Stimulated activated CD8-positive, alpha-beta memory T cell treated with anti-CD3 and anti-CD28 coated beads, Interleukin-12 subunit alpha, Interleukin-12 subunit beta, amount 100 ng/mL, for 24 hours (primary cell): Measurements from ENCODE around the gene SMAD4.
"Not testable (repeated sequence)": the region's sequence is repeated elsewhere in the genome, so short reads cannot be mapped to it uniquely, and the experiment has no call there.

Experiments used
- DNase-seq: peaks from one replicate; pipeline ENCODE4 v3.0.0-alpha.2; 2020; ENCODE audit errors: extremely low read depth

SMAD4 gene

DNA sequence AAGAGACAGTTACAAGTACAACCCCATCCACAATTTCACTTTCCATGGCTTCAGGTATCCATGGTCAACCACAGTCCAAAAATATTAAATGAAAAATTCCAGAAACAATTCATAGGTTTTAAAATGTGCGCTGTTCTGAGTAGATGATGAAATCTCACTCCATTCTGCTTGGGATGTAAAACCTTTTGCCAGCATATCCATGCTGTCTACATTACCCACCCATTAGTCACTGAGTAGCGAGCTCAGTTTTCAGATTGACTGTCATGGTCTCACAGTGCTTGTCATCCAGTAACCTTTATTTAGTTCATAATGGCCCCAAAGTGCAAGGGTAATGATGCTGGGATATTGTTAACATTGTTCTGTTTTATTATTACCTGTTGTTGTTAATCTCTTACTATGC lies 40.5 kb downstream of the SMAD4 start:
- no peak for DNase-seq

DNA sequence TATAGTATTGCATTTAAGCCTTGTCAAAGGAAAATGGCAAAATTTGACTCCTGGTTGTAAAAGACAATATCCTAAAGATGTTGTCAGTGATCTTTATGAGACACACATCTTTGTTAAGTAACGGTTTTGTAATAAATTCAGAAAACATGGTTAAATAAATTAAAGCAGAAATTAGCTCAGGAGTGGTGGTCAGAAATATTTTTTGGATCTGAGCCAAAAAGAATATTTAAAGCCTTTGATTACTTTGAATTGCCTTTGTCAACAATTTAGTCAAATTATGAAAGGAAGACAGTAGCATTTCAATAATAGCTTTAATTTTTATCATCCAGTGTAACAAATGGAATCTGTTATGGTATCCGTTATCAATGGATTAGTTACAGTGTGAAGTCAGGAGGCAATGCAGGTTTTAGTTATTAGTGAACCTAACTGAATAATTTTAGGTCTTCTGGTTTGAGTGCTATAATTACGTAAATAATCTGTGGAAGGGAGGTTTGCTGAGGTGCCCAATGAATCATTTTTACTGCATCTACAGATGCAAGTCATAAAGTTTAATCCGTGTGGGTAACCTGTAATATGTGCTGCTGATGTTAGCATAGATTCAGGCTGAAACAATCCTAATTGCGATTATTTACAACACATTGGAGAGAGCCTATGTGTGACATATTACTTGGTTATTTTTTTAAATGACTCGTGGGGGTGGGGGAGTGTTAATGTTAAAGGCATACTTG lies 42.7 kb downstream of the SMAD4 start:
- no peak for DNase-seq

DNA sequence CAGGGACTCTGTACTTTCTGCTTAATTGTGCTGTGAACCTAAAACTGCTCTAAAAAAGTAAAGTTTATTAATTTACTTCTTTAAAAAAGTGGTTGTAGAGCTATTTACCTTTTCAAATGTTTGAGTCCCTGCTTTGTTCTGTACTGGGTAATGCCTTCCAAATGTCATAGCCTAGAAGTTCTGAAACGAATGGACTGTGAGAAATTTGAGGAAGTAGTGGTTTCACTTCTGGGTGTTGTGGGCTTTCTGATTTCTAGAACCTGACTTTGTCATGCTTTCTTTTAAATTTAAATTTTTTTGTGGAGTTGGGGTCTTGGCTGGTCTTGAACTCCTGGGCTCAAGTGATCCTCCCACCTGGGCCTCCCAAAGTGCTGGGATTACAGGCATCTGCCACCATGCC lies 44.6 kb downstream of the SMAD4 start:
- DNase-seq: no peak

DNA sequence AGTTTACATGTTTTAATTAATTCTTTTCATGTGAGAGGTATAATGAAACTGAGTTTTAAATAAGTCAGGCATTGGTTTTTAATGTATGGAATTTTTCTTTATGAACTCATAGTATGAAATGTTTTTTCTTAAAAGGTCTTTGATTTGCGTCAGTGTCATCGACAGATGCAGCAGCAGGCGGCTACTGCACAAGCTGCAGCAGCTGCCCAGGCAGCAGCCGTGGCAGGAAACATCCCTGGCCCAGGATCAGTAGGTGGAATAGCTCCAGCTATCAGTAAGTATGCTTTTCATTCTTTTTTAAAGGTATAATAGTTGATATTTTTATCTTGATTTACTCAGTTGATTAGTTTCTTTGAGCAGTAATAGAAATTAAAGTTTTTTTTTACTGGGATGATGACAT lies 46.5 kb downstream of the SMAD4 start:
- DNase-seq: no peak

DNA sequence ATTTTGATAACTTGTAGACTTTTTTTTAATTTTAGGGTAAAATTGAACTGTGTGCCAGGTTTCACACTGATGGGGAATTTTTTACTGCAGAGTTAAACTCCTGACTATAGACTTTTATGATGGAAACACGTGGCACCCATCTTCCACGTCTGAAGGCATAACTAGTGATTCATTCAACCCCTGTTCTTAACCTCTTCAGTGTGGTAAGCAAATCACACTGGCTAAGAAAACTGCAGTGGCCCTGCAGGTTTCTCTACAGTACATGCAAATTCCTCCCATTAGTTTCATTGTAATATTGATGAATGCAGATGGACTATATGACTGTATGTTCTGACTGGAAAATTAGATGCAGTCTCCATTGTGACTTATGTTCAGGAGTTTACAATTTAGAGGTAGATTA lies 47.2 kb downstream of the SMAD4 start:
- DNase-seq: no peak

DNA sequence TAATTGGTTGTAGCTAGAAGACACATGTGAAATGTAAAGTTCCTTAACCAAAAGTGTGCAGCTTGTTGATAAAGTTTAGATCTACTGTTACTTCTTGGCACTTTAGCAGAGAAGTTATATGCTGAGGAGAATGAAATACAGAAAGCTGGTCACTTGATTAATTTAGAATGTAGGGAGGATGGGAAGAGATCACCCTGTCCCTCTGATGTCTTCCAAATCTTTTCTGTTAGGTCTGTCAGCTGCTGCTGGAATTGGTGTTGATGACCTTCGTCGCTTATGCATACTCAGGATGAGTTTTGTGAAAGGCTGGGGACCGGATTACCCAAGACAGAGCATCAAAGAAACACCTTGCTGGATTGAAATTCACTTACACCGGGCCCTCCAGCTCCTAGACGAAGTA lies 48.0 kb downstream of the SMAD4 start:
- no peak for DNase-seq

DNA sequence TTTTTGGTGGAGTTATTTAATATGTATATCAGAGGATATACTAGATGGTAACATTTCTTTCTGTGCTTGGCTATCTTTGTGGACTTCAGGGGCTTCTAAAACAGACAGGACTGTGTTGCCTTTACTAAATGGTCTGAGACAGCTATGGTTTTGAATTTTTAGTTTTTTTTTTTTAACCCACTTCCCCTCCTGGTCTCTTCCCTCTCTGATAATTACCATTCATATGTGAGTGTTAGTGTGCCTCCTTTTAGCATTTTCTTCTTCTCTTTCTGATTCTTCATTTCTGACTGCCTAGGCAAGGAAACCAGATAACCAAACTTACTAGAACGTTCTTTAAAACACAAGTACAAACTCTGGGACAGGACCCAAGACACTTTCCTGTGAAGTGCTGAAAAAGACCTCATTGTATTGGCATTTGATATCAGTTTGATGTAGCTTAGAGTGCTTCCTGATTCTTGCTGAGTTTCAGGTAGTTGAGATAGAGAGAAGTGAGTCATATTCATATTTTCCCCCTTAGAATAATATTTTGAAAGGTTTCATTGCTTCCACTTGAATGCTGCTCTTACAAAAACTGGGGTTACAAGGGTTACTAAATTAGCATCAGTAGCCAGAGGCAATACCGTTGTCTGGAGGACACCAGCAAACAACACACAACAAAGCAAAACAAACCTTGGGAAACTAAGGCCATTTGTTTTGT lies 52.7 kb downstream of the SMAD4 start:
- DNase-seq: no peak

DNA sequence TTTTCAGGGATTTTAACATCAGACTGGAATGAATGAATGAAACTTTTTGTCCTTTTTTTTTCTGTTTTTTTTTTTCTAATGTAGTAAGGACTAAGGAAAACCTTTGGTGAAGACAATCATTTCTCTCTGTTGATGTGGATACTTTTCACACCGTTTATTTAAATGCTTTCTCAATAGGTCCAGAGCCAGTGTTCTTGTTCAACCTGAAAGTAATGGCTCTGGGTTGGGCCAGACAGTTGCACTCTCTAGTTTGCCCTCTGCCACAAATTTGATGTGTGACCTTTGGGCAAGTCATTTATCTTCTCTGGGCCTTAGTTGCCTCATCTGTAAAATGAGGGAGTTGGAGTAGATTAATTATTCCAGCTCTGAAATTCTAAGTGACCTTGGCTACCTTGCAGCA lies 53.4 kb downstream of the SMAD4 start:
- DNase-seq: no peak

DNA sequence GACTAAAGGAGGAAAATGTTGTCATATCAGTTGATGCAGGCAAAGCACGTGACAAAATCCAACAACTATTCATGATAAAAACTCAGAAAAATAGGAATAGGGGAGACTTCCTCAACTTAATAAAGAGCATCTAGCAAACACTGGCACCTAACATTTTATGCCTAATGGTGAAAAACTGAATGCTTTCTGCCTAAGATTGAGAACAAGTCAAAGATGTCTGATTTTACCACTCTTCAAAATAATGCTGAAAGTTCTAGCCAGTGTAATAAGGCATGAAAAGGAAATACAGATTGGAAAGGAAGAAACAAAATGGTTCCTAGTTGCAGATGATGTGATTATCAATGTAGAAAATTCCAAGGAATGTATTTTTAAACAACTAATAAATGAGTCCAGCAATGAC lies 58.4 kb downstream of the SMAD4 start:
- DNase-seq: no peak

DNA sequence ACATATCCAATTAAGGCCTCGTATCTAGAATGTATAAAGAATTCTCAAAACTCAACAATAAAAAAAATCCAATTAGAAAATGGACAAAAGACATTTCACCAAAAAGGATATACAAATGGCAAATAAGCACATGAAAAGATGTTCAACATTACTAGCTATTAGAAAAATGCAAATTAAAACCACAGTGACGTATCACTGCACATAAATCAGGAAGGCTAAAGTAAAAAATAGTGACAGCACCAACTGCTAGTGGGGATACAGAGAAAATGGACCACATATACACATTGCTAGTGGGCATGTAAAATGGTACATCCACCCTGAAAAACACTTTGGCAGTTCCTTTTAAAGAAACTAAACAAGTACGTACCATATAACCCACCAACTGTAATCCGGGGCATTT lies 59.7 kb downstream of the SMAD4 start:
- DNase-seq: no peak

DNA sequence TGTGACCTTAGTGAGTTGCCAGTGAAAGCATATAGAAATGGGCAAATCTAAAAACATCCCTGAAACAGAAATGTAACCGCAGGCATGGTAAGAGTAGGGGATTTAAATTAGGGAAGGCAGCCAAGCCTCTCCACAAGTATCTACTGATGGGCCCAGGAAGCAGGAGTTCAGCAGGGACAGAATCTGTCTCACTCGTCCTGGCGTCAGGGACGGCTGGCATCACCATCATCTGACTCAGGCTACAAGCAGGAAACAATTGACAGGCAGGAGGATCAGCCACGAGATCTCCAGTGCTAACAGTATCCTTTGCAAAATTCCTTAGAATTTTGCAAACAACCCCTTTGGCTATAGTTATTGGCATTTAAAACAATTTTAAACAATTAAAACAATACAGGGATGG lies 61.3 kb downstream of the SMAD4 start:
- no peak for DNase-seq

DNA sequence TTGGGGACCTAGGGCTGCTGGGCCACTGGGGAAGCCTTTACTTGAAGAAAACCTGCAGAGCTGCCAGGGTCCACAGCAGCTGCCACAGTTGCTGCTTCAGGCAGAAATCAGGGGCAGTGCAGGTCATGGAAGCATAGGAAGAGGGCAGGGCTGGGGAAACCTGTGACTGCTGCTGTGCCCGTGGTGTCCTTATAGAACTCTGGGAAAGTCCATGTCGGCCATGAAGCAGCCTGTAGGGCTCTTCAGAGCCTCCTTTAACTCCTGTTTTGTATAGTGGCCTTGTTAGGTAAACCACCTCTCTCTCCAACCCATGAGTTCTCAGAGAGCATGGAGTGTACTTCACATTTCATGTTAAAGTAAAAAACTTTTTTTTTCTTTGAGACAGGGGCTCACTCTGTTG lies 62.1 kb downstream of the SMAD4 start:
- DNase-seq: no peak

DNA sequence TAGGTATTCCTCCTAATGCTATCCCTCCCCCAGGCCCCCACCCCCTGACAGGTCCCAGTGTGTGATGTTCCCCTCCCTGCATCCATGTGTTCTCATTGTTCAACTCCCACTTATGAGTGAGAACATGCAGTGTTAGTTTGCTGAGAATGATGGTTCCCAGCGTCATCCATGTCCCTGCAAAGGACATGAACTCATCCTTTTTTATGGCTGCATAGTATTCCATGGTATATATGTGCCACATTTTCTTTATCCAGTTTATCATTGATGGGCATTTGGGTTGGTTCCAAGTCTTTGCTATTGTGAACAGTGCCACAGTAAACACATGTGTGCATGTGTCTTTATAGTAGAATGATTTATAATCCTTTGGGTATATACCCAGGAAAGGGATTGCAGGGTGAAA lies 63.0 kb downstream of the SMAD4 start:
- not testable (repeated sequence) for DNase-seq

DNA sequence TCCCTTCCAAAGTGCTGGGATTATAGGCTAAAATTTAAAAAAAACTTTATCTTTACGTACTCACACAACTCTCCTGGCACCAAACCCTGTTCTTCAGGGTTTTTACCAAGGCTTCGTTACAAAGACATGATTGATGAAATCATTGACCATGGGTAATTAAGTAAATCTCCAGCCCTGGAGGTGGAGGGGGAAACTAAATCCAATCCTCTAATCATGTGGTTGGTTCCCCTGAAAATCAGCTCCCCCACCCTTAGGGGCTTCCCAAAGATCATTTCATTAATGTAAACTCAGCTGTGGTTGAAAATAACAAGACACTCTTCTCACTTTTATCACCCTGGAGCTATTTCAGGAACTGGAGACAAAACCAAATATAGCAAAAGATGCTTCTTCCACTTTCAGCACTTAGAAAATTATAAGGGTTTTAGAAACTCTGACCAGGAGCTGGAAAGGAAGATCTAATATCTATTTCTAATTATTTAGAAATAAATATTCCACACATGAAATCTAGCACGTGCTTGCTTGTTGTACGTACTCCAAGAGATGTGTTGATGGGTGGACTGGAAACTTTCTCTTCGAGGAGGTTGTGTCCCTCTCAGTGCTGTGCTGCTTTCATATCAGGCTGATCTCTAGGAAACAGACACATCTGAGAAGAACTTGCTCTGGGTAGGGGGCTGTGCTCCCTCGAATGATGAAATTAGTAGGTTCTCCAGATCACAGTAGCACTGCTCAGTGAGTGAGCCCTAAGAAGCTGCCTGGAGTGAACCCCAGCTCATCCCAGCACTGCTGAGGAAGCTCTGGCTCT lies 67.2 kb downstream of the SMAD4 start:
- DNase-seq: no peak

DNA sequence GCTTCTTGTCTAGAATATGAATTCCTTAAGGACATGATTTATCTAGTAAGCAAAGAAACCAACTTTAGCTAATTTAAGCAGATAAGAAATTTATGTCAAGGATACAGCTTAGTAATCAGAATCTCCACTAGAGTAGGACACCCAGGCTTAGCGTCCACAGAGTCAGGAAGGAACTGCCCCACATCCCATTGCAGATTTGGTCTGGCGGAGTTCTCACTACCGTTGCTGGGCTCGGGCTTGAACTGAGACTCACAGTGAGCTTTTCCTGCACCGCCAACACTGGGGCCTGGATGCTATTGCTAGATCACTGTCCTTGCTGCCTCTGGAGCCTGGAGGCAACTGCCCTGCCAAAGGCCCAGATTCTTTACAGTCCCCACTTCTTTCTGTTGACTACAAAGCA lies 68.1 kb downstream of the SMAD4 start:
- no peak for DNase-seq

DNA sequence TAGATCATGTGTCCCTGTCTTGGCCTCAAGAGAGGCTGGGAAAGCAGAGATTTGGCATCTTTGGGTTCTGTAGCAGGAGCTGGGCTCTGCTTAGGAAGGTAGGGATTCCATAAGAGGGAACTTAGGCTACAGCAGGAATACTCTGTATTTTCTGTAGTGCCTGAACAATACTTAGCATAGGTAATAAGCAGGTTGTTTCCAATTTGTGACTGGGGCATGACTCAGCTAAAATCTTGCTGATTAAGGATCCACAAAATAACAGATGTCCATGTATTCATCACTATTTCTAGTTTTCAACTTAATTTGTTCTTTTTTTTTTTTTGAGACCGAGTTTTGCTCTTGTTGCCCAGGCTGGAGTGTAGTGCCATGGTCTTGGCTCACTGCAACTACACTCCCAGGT lies 68.5 kb downstream of the SMAD4 start:
- DNase-seq: no peak

DNA sequence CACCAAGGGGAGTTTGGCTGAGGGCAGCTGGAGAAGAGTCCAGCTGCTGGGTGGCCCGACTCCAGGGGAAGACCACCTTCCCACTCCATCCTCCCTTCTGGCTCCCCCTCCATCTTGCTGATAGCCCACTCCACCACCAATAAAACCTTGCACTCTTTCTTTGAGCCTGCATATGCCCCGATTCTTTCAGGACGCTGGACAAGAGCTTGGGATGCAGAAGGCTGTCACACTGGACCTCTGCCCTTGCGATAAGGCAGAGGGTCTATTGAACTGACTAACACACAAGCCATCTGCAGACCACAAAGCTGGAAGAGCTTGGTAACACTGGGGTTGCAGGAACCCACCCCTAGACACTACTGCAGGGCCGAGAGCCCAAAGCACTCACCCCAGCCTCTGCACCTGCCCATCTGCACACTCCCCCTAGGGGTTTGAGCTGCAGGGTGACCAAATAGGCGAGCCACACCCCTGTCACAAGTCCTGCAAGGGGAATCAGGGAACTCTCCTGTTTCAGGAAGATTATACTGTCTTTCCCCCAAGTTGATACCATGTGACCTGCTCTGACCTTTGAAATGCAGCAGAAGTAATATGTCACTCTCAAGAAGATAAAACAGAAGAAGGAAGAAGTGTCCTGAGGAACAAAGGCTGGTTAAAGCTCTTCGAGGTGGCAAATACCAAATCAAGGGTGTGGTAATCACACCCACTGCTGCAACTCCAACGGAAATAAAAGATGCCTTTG lies 70.5 kb downstream of the SMAD4 start:
- no peak for DNase-seq

DNA sequence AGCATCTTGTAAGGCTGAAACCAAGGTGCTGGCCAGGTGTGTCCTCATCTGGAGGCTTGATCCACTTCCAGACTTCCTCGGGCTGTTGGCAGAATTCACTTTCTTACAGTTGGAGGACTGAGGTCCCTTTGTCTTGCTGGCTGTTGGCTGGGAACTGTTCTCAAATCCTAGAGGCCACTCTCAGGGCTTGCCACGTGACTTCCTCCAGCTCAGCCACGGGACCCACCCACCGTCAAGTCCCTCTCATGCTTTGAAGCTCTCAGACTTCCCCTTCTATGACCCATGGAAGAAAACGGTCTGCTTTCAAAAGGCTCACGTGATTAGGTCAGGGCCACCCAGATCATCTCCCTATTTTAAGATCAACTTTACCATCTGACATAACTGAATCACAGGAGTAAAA lies 77.1 kb downstream of the SMAD4 start:
- DNase-seq: no peak

DNA sequence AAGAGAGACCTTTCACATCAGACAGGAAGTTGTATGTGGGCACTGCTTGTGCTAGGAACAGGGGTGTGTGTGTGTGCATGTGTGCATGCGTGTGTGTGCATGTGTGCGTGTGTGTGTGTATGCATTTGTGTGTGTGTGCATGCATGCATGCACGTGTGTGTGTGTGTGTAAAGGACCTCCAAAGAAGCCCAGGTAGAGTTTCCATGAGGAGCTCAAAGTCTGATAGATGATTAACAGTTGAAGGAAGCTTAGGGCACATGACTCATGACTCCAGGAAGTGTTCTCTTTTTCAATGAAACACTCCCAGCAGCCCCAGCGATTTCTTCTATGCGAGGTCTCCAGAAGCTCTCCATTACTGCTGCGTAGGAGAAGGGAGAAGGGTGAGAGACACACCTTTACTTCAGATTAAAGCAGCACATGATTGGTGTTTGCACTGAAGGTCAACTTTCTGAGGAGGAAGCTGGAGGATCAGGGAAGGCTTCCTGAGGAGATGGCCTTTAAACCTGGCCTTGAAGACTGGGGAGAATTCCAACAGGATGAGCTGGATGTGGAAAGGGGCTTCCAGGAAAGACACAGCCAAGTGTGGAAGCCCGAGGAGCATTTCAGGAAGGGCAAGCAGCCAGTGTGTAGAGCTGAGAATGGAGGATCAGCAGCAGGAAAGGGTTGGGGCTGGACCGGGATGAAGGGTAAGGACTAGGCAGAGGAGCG lies 77.7 kb downstream of the SMAD4 start:
- DNase-seq: no peak

DNA sequence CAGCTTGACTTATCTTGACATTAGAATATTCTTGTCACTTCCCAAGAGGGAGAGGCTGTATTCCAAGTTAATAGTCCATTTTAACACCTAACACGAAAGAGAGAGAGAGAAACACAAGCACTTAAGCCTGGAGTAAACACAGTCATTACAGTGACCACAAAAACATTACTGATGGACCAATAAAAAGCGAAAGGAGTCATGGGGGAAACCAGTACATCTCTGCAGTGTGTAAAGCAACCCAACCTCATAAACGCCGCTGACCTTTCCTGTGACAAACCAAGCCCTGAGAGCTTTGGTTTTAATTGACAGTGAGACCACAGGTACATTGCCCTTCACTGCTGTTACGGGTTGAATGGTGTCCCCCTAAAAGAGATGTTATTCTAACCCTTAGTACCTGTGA lies 78.3 kb downstream of the SMAD4 start:
- DNase-seq: no peak

DNA sequence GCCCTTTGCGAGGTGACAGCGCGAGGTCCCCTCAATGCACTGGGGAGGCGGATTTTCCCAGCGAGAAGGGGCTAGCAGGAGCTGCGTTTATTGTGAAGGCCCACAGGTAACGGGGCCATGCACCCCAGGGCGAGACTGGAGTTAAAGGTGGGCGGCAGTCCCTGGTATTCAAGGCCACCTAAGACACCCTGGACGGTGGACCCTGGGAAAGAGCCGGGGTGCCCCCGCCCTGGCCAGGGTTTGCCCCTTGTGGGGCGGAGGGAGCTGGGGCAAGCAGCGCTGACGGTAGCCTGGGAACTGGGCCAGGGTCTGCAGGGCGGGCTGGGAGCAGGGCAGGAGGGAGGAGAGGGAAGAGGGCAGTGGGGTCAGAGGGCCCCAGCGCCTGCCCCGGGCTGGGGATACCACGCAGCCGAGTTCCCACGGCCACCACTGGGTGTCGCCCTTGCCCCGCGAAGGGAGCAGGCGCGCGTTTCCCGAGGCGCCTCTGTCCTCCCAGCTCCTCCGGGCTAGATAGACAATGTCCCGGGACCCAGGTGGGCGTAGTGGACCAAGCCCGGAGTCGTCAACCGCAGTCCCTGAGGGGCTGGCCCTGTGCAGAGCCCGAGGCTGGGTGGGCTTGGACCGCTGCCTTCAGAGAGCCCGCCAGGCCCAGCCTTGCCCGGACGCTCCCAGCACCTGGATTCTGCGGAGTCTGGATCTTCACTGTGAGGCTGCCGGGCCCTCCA lies 80.2 kb downstream of the SMAD4 start:
- peak; percentile 17 for DNase-seq
